Testis (tissue), 3 donors: ENCODE data around the gene PSMD14. TPM values are rescaled to one million over a fixed set of nuclear protein-coding genes. Genes with fewer than 3 reads are reported as not detected.

ENCODE experiments used
- DNase-seq: peaks from one replicate; pipeline ENCODE4 v3.0.0-alpha.2; 2019
- H3K27ac ChIP-seq, 2 donors: fragments of 200-600 bp; sonication (generic); one replicate each; pipeline ENCODE4 v1.5.1; 2019
- H3K27me3 ChIP-seq: fragments of 200-600 bp; sonication (generic); one replicate; pipeline ENCODE4 v1.5.1; 2019
- H3K36me3 ChIP-seq: fragments of 200-600 bp; sonication (generic); one replicate; pipeline ENCODE4 v1.5.1; 2017; ENCODE audit warnings: low read depth; ENCODE audit errors: missing control alignments
- H3K4me1 ChIP-seq: fragments of 200-600 bp; sonication (generic); one replicate; pipeline ENCODE4 v1.5.1; 2019
- H3K4me3 ChIP-seq, 2 donors: fragments of 200-600 bp; sonication (generic); one replicate each; pipeline ENCODE4 v1.5.1; 2017 to 2019
- H3K9me3 ChIP-seq: fragments of 200-600 bp; sonication (generic); one replicate; pipeline ENCODE4 v1.5.1; 2017
- CTCF ChIP-seq, 3 experiments: fragments of 450-650 bp in 2 of 3; fragments of 200-600 bp in 1 of 3; sonication (generic) in 1 of 3; IDR thresholded peaks; one replicate each; pipeline ENCODE4 v1.5.1; 2016 to 2019; ENCODE audit warnings: antibody characterized with exemption in 3 of 3, mild to moderate bottlenecking in 2 of 3, moderate library complexity in 1 of 3
- POLR2A ChIP-seq: fragments of 450-650 bp; IDR thresholded peaks from one replicate; pipeline ENCODE4 v1.6.1; 2017; ENCODE audit warnings: antibody characterized with exemption, mild to moderate bottlenecking, moderate library complexity
- WGBS, 2 donors: methylation state at CpG; one replicate each; pipeline ENCODE4 v1.1.5; 2018; 5-methylcytosine and 5-hydroxymethylcytosine counted together
- intact Hi-C: fragments of 100-400 bp; cut with DNase I; formaldehyde crosslinking; loops from one replicate; pipeline ENCODE4 v1.15.1; 2023; ENCODE audit warnings: low total_unique reads
- polyA plus RNA-seq: library from polyadenylated mRNA; stranded (reverse); fragments of 350-450 nt; fragmentation: Illumina TruSeq; extraction: RNeasy Lipid Tissue Mini Kit (QIAGEN cat#74804); gene quantifications from one replicate; pipeline ENCODE4 v1.2.3, GENCODE V29; 2014; ENCODE audit warnings: low read depth, low replicate concordance; ENCODE audit not compliant: insufficient read depth
- total RNA-seq, 2 donors: library from RNA; depleted of rRNA; stranded (reverse); fragments of >200 nt; gene quantifications; one replicate each; pipeline ENCODE4 v1.2.3, GENCODE V29; 2016

PSMD14 gene
- total and polyA plus RNA-seq, 3 donors from 2014 or later = 43.7 to 61.1 (median 48.0) TPM

- no peak overlapping the region for H3K4me3 ChIP-seq
- H3K27me3 ChIP-seq = no peaks in the 10 kb centered on the region
- H3K9me3 ChIP-seq = no peaks in the 10 kb centered on the region
- TF ChIP-seq POLR2A = no peak
- TF ChIP-seq CTCF (IDR thresholded peaks at IDR 0.05) = no peak
- no peaks in the 10 kb centered on the region for H3K36me3 ChIP-seq
- H3K4me1 ChIP-seq = no peaks in the 10 kb centered on the region
- no peak for DNase-seq
- intact Hi-C loops = no loop called here
- 93 to 95% methylated on average over 3 of the region's 3 CpGs for WGBS, 2 donors
- no peak overlapping the region for H3K27ac ChIP-seq
Measured at GRCh38 chr2:161343235-161343634, 35.0 kb downstream of the PSMD14 start.

DNA sequence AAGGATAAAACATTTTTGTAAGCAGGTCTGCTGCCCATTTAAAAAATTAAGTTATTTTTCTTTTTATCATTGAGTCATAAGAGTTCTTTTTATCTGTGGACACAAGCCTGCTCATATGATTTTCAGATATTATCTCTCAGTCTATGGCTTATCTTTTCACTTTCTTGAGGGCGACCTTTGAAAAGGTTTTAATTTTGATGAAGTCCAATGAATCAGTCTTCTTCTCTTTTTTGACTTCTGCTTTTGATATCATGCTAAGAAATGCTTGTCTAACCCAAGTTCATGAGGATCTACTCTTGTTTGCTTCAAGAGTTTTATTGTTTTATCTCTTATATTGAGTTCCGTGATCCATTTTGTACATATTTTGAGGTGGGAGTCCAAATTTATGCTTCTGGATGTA lies 36.5 kb downstream of the PSMD14 start:
- no peaks in the 10 kb centered on the region for H3K27me3 ChIP-seq
- intact Hi-C loops = no loop called here
- H3K4me3 ChIP-seq = no peak overlapping the region
- H3K4me1 ChIP-seq = no peaks in the 10 kb centered on the region
- H3K27ac ChIP-seq = no peak overlapping the region
- no peaks in the 10 kb centered on the region for H3K36me3 ChIP-seq
- H3K9me3 ChIP-seq = no peaks in the 10 kb centered on the region
- DNase-seq = no peak
- TF ChIP-seq CTCF (IDR thresholded peaks at IDR 0.05) (no peak), POLR2A (no peak)
- WGBS, 2 donors = 89 to 90% methylated on average over 2 of the region's 2 CpGs

DNA sequence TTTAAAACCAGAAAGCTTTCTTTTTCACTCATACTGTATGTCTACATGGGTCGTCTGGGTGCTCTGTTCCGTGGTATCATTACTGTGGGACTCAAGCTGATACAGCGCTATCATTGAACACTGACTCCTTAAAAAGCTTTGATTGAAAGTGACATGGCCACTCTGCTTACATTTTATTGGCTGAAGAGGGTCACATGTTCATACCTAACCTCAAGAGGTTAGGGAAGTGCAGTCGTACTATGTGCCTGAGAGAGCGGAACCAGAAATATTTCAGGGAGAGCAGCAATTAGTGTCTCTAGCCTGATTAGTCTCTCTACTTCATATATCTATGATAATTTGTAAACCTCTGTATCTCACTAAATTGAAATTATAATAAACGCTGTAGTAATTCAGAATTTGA lies 43.5 kb downstream of the PSMD14 start:
- DNase-seq = no peak
- WGBS, 2 donors = 84 to 89% methylated on average over 6 of the region's 6 CpGs
- H3K4me1 ChIP-seq = no peaks in the 10 kb centered on the region
- H3K4me3 ChIP-seq = no peak overlapping the region
- no peak for TF ChIP-seq POLR2A
- no peak for TF ChIP-seq CTCF (IDR thresholded peaks at IDR 0.05)
- no peak overlapping the region for H3K27ac ChIP-seq
- no peaks in the 10 kb centered on the region for H3K9me3 ChIP-seq
- H3K27me3 ChIP-seq = no peaks in the 10 kb centered on the region
- no peaks in the 10 kb centered on the region for H3K36me3 ChIP-seq
- intact Hi-C loops = no loop called here

- H3K4me3 ChIP-seq = no peak overlapping the region
- H3K27ac ChIP-seq = no peak overlapping the region
- no peak for DNase-seq
- TF ChIP-seq POLR2A = no peak
- no peak for TF ChIP-seq CTCF (IDR thresholded peaks at IDR 0.05)
- H3K4me1 ChIP-seq = no peaks in the 10 kb centered on the region
- no peaks in the 10 kb centered on the region for H3K36me3 ChIP-seq
- no peaks in the 10 kb centered on the region for H3K27me3 ChIP-seq
- intact Hi-C loops = no loop called here
- no peaks in the 10 kb centered on the region for H3K9me3 ChIP-seq
Measured at GRCh38 chr2:161352719-161353118, 44.5 kb downstream of the PSMD14 start.

DNA sequence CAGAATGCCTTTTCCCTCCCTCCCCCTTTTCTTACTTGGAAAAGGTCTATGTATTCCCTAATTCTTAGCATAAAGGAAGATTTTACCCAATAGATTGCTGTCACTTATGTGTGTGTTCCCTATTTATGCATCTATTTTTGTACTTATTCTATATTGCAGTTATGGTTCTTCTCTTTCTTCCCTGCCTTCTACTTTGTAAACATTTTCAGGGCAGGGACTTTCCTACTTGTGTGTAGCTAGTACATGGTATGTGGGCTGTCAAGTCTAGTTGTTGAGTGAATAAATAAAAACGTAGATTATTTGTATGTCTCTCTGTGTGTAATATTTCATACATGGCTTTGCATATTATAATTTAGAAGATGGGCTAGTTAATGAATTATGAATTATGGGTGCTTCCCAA lies 45.3 kb downstream of the PSMD14 start:
- Histone ChIP-seq H3K4me3 (no peak overlapping the region), H3K4me1 (no peaks in the 10 kb centered on the region)
- WGBS, 2 donors = 75 to 86% methylated on average over 1 of the region's 1 CpG

More for the DNA sequence above, 45.3 kb downstream of the PSMD14 start:
- Histone ChIP-seq H3K27ac (no peak overlapping the region), H3K36me3 (no peaks in the 10 kb centered on the region), H3K9me3 (no peaks in the 10 kb centered on the region), H3K27me3 (no peaks in the 10 kb centered on the region)
- DNase-seq = no peak
- no peak for TF ChIP-seq CTCF (IDR thresholded peaks at IDR 0.05)
- intact Hi-C loops = no loop called here
